ENCODE data around the gene TBCD.

DNA sequence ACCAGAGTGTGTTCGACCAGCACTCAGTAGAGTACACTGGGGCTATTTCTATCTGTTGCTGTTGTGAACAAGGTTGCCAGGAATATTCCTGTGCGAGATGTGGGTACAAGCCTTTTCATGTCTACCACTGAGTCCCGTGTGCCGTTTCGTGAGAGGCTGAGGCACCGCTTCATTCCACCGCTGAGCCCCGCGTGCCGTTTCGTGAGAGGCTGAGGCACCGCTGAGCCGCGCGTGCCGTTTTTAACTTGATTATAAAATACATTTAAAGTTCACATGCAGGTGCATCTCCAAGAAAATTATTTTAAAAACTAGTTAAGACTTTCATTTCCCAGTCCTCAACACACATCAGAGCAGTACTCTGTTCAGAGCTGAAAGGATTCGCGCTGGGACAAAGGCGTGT lies 166.6 kb downstream of the TBCD start:
- TF ChIP-seq, protein P1, sequence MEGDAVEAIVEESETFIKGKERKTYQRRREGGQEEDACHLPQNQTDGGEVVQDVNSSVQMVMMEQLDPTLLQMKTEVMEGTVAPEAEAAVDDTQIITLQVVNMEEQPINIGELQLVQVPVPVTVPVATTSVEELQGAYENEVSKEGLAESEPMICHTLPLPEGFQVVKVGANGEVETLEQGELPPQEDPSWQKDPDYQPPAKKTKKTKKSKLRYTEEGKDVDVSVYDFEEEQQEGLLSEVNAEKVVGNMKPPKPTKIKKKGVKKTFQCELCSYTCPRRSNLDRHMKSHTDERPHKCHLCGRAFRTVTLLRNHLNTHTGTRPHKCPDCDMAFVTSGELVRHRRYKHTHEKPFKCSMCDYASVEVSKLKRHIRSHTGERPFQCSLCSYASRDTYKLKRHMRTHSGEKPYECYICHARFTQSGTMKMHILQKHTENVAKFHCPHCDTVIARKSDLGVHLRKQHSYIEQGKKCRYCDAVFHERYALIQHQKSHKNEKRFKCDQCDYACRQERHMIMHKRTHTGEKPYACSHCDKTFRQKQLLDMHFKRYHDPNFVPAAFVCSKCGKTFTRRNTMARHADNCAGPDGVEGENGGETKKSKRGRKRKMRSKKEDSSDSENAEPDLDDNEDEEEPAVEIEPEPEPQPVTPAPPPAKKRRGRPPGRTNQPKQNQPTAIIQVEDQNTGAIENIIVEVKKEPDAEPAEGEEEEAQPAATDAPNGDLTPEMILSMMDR (tag by site-specific recombination; IDR thresholded peaks at IDR 0.05): no peak
- TF ChIP-seq ZBTB21 (tag by site-specific recombination; IDR thresholded peaks at IDR 0.05) (no peak), FEZF1 (tag by site-specific recombination; IDR thresholded peaks at IDR 0.05) (no peak), ZNF24 (tag by site-specific recombination; IDR thresholded peaks at IDR 0.05) (no peak), ZBTB7A (tag by site-specific recombination; IDR thresholded peaks at IDR 0.05; ENCODE audit: low read depth) (no peak), ZNF830 (tag by site-specific recombination; IDR thresholded peaks at IDR 0.05; ENCODE audit: low read depth) (no peak)
- TF ChIP-seq, protein P2, sequence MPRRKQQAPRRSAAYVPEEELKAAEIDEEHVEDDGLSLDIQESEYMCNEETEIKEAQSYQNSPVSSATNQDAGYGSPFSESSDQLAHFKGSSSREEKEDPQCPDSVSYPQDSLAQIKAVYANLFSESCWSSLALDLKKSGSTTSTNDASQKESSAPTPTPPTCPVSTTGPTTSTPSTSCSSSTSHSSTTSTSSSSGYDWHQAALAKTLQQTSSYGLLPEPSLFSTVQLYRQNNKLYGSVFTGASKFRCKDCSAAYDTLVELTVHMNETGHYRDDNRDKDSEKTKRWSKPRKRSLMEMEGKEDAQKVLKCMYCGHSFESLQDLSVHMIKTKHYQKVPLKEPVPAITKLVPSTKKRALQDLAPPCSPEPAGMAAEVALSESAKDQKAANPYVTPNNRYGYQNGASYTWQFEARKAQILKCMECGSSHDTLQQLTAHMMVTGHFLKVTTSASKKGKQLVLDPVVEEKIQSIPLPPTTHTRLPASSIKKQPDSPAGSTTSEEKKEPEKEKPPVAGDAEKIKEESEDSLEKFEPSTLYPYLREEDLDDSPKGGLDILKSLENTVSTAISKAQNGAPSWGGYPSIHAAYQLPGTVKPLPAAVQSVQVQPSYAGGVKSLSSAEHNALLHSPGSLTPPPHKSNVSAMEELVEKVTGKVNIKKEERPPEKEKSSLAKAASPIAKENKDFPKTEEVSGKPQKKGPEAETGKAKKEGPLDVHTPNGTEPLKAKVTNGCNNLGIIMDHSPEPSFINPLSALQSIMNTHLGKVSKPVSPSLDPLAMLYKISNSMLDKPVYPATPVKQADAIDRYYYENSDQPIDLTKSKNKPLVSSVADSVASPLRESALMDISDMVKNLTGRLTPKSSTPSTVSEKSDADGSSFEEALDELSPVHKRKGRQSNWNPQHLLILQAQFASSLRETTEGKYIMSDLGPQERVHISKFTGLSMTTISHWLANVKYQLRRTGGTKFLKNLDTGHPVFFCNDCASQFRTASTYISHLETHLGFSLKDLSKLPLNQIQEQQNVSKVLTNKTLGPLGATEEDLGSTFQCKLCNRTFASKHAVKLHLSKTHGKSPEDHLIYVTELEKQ (tag by site-specific recombination; IDR thresholded peaks at IDR 0.05; ENCODE audit: borderline replicate concordance): no peak
- TF ChIP-seq, protein P3, sequence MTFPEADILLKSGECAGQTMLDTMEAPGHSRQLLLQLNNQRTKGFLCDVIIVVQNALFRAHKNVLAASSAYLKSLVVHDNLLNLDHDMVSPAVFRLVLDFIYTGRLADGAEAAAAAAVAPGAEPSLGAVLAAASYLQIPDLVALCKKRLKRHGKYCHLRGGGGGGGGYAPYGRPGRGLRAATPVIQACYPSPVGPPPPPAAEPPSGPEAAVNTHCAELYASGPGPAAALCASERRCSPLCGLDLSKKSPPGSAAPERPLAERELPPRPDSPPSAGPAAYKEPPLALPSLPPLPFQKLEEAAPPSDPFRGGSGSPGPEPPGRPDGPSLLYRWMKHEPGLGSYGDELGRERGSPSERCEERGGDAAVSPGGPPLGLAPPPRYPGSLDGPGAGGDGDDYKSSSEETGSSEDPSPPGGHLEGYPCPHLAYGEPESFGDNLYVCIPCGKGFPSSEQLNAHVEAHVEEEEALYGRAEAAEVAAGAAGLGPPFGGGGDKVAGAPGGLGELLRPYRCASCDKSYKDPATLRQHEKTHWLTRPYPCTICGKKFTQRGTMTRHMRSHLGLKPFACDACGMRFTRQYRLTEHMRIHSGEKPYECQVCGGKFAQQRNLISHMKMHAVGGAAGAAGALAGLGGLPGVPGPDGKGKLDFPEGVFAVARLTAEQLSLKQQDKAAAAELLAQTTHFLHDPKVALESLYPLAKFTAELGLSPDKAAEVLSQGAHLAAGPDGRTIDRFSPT (tag by site-specific recombination; IDR thresholded peaks at IDR 0.05): no peak
- TF ChIP-seq, protein P4, sequence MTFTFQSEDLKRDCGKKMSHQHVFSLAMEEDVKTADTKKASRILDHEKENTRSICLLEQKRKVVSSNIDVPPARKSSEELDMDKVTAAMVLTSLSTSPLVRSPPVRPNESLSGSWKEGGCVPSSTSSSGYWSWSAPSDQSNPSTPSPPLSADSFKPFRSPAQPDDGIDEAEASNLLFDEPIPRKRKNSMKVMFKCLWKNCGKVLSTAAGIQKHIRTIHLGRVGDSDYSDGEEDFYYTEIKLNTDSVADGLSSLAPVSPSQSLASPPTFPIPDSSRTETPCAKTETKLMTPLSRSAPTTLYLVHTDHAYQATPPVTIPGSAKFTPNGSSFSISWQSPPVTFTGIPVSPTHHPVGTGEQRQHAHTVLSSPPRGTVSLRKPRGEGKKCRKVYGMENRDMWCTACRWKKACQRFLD (tag by site-specific recombination; IDR thresholded peaks at IDR 0.05): no peak
- TF ChIP-seq, protein P5, sequence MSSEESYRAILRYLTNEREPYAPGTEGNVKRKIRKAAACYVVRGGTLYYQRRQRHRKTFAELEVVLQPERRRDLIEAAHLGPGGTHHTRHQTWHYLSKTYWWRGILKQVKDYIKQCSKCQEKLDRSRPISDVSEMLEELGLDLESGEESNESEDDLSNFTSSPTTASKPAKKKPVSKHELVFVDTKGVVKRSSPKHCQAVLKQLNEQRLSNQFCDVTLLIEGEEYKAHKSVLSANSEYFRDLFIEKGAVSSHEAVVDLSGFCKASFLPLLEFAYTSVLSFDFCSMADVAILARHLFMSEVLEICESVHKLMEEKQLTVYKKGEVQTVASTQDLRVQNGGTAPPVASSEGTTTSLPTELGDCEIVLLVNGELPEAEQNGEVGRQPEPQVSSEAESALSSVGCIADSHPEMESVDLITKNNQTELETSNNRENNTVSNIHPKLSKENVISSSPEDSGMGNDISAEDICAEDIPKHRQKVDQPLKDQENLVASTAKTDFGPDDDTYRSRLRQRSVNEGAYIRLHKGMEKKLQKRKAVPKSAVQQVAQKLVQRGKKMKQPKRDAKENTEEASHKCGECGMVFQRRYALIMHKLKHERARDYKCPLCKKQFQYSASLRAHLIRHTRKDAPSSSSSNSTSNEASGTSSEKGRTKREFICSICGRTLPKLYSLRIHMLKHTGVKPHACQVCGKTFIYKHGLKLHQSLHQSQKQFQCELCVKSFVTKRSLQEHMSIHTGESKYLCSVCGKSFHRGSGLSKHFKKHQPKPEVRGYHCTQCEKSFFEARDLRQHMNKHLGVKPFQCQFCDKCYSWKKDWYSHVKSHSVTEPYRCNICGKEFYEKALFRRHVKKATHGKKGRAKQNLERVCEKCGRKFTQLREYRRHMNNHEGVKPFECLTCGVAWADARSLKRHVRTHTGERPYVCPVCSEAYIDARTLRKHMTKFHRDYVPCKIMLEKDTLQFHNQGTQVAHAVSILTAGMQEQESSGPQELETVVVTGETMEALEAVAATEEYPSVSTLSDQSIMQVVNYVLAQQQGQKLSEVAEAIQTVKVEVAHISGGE (tag by site-specific recombination; conservative IDR thresholded peaks at IDR 0.05; ENCODE audit: low read depth): no peak
- TF ChIP-seq, protein P6, sequence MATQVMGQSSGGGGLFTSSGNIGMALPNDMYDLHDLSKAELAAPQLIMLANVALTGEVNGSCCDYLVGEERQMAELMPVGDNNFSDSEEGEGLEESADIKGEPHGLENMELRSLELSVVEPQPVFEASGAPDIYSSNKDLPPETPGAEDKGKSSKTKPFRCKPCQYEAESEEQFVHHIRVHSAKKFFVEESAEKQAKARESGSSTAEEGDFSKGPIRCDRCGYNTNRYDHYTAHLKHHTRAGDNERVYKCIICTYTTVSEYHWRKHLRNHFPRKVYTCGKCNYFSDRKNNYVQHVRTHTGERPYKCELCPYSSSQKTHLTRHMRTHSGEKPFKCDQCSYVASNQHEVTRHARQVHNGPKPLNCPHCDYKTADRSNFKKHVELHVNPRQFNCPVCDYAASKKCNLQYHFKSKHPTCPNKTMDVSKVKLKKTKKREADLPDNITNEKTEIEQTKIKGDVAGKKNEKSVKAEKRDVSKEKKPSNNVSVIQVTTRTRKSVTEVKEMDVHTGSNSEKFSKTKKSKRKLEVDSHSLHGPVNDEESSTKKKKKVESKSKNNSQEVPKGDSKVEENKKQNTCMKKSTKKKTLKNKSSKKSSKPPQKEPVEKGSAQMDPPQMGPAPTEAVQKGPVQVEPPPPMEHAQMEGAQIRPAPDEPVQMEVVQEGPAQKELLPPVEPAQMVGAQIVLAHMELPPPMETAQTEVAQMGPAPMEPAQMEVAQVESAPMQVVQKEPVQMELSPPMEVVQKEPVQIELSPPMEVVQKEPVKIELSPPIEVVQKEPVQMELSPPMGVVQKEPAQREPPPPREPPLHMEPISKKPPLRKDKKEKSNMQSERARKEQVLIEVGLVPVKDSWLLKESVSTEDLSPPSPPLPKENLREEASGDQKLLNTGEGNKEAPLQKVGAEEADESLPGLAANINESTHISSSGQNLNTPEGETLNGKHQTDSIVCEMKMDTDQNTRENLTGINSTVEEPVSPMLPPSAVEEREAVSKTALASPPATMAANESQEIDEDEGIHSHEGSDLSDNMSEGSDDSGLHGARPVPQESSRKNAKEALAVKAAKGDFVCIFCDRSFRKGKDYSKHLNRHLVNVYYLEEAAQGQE (tag by site-specific recombination; IDR thresholded peaks at IDR 0.05): no peak
- TF ChIP-seq, protein P7, sequence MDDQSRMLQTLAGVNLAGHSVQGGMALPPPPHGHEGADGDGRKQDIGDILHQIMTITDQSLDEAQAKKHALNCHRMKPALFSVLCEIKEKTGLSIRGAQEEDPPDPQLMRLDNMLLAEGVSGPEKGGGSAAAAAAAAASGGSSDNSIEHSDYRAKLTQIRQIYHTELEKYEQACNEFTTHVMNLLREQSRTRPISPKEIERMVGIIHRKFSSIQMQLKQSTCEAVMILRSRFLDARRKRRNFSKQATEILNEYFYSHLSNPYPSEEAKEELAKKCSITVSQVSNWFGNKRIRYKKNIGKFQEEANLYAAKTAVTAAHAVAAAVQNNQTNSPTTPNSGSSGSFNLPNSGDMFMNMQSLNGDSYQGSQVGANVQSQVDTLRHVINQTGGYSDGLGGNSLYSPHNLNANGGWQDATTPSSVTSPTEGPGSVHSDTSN (CRISPR knock-in tag; IDR thresholded peaks at IDR 0.05): no peak
- TF ChIP-seq, protein P8, sequence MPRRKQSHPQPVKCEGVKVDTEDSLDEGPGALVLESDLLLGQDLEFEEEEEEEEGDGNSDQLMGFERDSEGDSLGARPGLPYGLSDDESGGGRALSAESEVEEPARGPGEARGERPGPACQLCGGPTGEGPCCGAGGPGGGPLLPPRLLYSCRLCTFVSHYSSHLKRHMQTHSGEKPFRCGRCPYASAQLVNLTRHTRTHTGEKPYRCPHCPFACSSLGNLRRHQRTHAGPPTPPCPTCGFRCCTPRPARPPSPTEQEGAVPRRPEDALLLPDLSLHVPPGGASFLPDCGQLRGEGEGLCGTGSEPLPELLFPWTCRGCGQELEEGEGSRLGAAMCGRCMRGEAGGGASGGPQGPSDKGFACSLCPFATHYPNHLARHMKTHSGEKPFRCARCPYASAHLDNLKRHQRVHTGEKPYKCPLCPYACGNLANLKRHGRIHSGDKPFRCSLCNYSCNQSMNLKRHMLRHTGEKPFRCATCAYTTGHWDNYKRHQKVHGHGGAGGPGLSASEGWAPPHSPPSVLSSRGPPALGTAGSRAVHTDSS (tag by site-specific recombination; IDR thresholded peaks at IDR 0.05): no peak
- TF ChIP-seq, protein P9, sequence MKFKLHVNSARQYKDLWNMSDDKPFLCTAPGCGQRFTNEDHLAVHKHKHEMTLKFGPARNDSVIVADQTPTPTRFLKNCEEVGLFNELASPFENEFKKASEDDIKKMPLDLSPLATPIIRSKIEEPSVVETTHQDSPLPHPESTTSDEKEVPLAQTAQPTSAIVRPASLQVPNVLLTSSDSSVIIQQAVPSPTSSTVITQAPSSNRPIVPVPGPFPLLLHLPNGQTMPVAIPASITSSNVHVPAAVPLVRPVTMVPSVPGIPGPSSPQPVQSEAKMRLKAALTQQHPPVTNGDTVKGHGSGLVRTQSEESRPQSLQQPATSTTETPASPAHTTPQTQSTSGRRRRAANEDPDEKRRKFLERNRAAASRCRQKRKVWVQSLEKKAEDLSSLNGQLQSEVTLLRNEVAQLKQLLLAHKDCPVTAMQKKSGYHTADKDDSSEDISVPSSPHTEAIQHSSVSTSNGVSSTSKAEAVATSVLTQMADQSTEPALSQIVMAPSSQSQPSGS (tag by site-specific recombination; IDR thresholded peaks at IDR 0.05; ENCODE audit: low read depth): no peak

Measured in HEK293 (cell line).